NB4 (cell line): ENCODE measurements around the gene FLT4.

Source experiments
- DNase-seq: peaks from one replicate; pipeline ENCODE4 v3.0.0; 2010; ENCODE audit warnings: low read depth
- H3K4me3 ChIP-seq: one replicate; pipeline ENCODE4 v1.5.1; 2011; ENCODE audit warnings: mild to moderate bottlenecking, low read depth, low read length, moderate library complexity
- MYC ChIP-seq: IDR thresholded peaks from 2 replicates; pipeline ENCODE4 v1.6.1; 2011; ENCODE audit warnings: low read depth, low read length
- POLR2A ChIP-seq: IDR thresholded peaks from 2 replicates; pipeline ENCODE4 v1.6.1; 2011; ENCODE audit warnings: mild to moderate bottlenecking; ENCODE audit not compliant: insufficient read length; ENCODE audit errors: extremely low read depth
- TF ChIP-seq, protein P1 (sequence below): IDR thresholded peaks from 2 replicates; pipeline ENCODE4 v1.6.1; 2011; ENCODE audit warnings: low read depth, low read length
- TF ChIP-seq, protein P2 (sequence below): IDR thresholded peaks from one replicate; pipeline ENCODE4 v1.5.1; 2012; ENCODE audit warnings: low read depth, low read length

FLT4 gene

DNA sequence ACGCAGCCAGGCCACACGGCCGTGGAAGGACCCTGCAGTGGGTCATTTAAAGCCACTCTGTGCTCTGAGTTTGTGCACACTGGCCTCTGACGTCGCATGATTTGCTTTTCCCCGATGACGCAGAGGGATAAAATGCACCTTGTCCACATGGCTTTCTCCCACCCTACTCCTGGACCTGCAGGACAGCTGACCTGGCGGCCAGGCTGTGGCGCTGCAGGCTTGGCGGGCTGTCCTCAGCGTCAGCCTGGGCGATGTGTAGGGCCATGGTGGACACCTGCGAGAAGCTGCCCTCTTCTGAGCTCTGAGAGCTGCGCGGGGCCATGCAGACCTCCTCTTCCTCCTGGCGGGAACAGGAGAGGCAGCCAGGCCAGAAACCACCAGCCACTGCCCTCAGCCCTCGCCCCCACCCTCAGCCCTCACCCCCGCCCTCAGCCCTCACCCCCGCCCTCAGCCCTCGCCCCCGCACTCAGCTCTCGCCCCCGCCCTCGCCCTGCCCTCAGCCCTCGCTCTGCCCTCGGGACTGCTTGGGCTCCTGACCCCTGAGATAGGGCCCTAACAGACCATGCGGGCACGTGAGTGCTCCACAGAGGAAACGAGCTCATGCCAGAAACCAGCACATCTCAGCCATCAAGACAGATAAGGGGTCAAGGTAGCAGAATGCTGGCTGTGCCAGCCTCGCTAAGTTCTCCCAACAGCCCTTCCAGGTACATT, 38.1 kb downstream of the FLT4 start:
- no peak overlapping the region for H3K4me3 ChIP-seq

DNA sequence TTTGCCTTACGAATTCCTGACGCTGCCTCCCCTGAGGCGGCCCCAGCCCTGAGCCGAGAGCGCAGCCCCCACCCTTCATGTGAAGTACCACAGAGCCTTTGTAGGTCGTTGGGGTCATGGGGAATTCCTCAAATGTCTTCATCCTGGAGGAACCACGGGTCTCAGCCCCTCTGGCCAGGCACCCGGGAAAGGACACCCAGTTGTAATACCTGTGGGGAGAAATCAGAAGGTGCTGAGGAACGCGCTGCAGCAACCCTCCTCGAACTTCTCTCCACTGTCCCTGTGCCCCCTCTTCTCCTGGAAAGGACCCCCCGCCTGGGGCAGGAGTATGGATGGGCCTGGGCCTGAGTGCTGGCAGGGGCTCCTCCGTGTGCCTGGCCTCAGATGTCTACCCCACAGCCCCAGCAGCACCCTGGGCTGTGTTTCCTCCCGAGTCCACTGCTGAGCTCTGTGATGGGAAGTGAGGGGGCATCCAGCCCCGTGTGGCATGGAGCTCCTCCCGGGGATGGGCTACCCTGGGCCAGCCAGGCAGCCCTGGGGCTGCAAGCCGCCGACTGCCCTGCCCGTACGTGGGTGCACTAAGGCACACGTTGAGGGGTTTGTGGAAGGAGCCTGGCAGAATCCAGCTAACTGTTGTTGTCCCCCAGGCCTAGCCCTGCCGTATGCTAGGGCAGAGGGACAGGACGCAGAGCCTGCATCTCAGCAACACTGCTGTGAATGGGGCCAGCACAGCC, 39.4 kb downstream of the FLT4 start:
- no peak overlapping the region for H3K4me3 ChIP-seq
- TF ChIP-seq POLR2A (no peak), MYC (no peak)
- TF ChIP-seq, protein P1, sequence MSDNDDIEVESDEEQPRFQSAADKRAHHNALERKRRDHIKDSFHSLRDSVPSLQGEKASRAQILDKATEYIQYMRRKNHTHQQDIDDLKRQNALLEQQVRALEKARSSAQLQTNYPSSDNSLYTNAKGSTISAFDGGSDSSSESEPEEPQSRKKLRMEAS = no peak
- TF ChIP-seq, protein P2, sequence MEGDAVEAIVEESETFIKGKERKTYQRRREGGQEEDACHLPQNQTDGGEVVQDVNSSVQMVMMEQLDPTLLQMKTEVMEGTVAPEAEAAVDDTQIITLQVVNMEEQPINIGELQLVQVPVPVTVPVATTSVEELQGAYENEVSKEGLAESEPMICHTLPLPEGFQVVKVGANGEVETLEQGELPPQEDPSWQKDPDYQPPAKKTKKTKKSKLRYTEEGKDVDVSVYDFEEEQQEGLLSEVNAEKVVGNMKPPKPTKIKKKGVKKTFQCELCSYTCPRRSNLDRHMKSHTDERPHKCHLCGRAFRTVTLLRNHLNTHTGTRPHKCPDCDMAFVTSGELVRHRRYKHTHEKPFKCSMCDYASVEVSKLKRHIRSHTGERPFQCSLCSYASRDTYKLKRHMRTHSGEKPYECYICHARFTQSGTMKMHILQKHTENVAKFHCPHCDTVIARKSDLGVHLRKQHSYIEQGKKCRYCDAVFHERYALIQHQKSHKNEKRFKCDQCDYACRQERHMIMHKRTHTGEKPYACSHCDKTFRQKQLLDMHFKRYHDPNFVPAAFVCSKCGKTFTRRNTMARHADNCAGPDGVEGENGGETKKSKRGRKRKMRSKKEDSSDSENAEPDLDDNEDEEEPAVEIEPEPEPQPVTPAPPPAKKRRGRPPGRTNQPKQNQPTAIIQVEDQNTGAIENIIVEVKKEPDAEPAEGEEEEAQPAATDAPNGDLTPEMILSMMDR = no peak
- no peak for DNase-seq

More for the DNA sequence above, 38.1 kb downstream of the FLT4 start:
- TF ChIP-seq, protein P2 = no peak
- no peak for TF ChIP-seq POLR2A
- no peak for TF ChIP-seq MYC
- TF ChIP-seq, protein P1 = no peak
- peak; percentile 38 for DNase-seq

DNA sequence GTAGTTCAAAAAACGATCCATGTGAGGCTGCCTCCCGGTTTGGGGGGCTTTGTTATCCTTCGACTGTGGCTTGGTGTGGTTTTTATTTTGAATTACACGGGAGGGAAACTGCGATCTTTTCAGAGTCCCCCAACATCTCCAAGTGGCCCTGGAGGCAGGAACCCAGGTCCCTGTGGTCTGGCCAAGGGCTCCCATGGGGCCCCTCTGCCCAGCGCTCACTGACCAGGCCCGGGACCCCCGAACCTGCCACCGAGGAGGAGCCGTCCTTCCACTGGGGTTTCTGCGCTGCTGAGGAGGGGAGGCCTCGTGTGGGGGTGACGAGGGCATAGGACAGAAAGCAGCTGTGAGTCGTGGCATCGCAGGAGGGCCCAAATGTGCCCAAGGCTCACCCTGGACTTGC, 40.0 kb downstream of the FLT4 start:
- DNase-seq = no peak
- no peak overlapping the region for H3K4me3 ChIP-seq
- TF ChIP-seq POLR2A = no peak
- TF ChIP-seq MYC = no peak
- TF ChIP-seq, protein P1 = no peak
- TF ChIP-seq, protein P2 = no peak

DNA sequence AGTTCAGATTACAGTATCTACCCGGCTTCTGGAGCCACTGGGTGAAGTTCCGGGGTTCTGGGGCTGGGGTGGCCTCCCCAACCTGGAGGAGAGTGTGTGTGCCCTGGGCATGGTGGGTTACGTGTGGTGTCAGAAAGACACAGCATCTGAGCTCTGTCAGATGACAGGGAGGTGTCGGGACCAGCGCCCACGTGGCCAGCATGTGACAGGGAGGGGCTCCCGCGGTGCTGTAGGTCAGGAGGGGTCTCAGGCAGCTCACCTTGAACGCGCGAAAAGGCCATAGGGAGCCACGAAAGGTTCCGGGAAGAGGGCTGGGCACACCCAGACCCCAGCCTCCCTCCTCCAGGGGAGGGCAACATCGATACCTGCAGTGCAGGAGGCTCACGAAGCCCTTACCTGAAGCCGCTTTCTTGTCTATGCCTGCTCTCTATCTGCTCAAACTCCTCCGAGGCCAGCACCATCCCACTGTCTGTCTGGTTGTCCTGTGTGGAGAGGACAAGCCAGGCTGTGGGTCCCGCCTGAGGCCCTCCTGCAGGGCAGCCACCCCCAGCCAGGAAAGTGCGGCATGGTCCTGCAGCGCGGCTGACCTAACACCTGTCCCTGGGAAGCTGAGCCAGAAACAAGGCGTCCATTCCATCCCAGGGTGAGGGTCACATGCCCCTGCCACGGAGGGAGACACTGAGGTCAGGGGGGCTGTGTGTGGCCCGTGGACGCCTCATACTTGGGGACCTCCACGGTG, 40.7 kb downstream of the FLT4 start:
- no peak for DNase-seq
- TF ChIP-seq POLR2A (no peak), MYC (no peak)
- TF ChIP-seq, protein P2 = no peak
- TF ChIP-seq, protein P1 = no peak
- no peak overlapping the region for H3K4me3 ChIP-seq

DNA sequence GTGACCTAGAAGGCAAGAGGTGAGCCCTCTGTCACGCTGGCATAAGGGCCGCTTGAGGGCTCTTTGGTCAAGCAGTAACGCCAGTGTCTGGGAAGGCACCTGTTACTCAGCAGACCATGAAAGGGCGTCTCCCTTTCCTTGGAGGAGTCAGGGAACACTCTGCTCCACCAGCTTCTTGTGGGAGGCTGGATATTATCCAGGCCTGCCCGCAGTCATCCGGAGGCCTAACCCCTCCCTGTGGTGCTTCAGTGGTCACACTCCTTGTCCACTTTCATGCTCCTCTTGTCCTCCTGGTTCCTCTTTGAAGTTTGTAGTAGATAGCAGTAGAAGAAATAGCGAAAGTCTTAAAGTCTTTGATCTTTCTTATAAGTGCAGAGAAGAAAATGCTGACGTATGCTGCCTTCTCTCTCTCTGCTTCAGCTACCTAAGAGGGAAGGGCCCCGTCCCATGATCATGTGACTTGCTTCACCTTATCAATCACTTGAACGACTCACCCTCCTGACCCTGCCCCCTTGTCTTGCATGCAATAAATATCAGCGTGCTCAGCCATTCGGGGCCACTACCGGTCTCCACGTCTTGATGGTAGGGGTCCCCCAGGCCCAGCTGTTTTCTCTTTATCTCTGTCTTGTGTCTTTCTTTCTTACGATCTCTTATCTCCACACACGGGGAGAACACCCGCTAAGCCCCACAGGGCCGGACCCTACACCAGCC, 41.4 kb downstream of the FLT4 start:
- TF ChIP-seq, protein P2 = no peak
- TF ChIP-seq, protein P1 = no peak
- TF ChIP-seq MYC (no peak), POLR2A (no peak)
- no peak for DNase-seq

More for the DNA sequence above, 41.4 kb downstream of the FLT4 start:
- H3K4me3 ChIP-seq = no peak overlapping the region
